RPMI7951 (cell line): ENCODE results near the gene LYZ. TPM values are rescaled to one million over a fixed set of nuclear protein-coding genes. Genes with fewer than 3 reads are reported as not detected.

Experiments
- DNase-seq: peaks from one replicate; pipeline ENCODE4 v3.0.0-alpha.2; 2012; ENCODE audit warnings: low read depth
- total RNA-seq: library from RNA; depleted of rRNA; stranded (reverse); fragments of >200 nt; shearing (Covaris generic); gene quantifications from 2 replicates; pipeline ENCODE4 v1.2.3, GENCODE V29; 2014

Gene LYZ
- total RNA-seq, 1 experiment from 2014 or later = 0.72 TPM

DNA sequence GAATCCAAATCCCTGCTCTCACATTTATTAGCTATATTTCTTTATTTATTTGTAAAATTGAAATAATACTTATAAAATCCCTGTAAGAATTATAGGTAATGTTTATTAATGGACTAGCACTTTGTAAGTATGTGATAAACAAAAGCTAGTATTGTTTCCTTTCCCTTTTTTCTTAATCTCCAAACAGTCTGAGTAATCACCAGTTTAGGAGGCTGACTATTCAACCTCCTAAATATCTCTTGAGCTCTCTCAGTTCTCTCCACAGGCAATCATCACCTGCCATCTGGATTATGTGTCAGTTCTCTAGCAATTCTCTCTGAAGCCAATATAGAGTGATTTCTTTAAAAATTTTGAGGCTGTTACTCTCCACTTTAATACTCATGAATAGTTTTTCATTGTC is 9.2 kb upstream of the LYZ start:
- no peak for DNase-seq

GRCh38 chr12:69339999-69340398 is 8.2 kb upstream of the LYZ start:
- DNase-seq = no peak

DNA sequence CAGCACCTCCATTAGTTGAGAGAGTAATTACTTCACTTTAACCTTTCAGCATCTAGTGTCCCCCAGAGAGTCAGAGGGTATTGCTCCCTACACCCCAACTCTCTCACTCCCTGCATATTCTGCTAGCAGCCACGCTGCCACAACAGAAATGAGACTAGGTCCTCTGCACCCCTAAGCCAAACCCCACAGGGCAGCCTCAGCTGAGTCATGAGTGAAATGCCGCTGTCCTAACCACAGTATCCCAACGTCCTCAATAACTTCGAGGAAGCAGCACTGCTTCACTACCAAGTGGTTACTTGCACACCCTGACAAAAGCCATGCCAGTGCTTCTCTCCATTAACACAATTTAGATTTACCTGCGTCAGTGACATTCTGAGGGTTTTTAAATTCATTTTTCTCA is 6.9 kb upstream of the LYZ start:
- peak; percentile 48 for DNase-seq

GRCh38 chr12:69342421-69342820 is 5.8 kb upstream of the LYZ start:
- DNase-seq = no peak

DNA sequence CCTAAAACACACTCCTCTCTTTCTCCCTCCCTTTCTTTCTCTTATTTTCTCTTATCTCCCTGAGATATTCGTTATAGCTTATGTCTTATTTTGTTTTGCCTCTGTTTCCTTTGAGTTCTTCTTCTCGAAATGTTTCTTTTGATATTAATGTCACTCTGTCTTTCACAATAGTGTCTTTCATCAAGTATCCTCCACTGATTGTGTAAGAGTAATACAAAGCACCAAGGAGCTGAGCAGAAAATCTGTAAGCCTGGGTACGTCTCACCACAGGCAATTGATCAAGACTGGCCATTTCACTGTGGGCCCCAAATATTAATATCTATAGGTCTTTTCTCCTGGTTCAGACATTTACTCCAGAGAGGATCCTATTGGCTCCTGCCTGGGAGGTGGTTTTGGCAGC is 4.8 kb upstream of the LYZ start:
- no peak for DNase-seq

- no peak for DNase-seq
Measured at GRCh38 chr12:69343885-69344612, 4.1 kb upstream of the LYZ start.

GRCh38 chr12:69345077-69345476 is 3.1 kb upstream of the LYZ start:
- DNase-seq = no peak

- no peak for DNase-seq
Measured at GRCh38 chr12:69345742-69346141, 2.4 kb upstream of the LYZ start.

DNA sequence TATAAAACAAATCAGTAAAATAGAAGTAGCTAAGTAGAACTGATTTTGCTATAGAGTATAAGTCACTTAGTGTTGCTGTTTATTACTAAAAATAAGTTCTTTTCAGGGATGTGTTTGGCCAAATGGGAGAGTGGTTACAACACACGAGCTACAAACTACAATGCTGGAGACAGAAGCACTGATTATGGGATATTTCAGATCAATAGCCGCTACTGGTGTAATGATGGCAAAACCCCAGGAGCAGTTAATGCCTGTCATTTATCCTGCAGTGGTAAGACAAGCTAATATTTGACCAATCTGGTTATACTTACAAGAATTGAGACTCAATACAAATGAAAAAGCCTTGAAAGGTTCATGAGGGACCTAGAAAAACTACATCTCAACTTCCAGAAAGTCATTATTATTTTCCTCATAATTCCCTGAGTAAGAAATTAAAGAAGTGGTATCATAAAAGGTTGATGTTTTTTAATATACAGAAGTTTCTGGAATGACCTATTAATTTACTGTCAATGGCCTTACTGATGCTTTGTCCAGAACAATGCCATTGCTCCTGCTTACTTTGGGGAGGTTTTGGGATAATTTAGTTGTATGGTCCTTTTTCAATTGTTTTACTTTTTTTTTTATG is 1.9 kb downstream of the LYZ start:
- DNase-seq = no peak

- no peak for DNase-seq
Measured at GRCh38 chr12:69350777-69351176, 2.6 kb downstream of the LYZ start.

GRCh38 chr12:69351462-69352236 is 3.5 kb downstream of the LYZ start:
- DNase-seq = no peak

DNA sequence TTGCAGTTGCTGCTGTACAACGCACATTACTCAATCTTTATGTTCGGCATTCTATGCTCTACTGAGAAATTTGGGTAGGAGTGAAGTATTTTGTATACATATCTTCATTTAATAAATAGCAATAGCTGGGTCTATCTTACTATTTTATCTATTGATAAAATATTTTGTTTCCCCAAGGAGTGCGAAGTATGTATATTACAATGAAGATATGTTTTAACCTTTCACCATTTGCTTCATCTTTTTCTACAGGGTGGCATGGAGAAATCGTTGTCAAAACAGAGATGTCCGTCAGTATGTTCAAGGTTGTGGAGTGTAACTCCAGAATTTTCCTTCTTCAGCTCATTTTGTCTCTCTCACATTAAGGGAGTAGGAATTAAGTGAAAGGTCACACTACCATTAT is 4.7 kb downstream of the LYZ start:
- no peak for DNase-seq

DNA sequence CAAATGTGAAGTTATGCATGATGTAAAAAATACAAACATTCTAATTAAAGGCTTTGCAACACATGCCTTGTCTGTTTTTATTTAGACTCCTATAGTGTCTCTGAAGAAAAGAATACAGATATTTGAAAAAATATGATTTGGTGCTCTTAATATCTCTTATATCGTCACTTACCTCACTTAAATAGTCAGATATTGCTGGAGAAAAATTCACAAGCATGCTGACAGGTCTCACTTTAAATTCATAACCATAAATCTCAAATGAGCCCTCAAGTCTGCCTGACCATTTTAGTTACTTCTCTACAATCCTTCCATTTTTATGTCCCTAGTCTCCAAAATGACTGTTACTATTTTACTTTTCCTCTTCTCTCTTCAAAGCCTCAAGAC is 6.0 kb downstream of the LYZ start:
- no peak for DNase-seq

DNA sequence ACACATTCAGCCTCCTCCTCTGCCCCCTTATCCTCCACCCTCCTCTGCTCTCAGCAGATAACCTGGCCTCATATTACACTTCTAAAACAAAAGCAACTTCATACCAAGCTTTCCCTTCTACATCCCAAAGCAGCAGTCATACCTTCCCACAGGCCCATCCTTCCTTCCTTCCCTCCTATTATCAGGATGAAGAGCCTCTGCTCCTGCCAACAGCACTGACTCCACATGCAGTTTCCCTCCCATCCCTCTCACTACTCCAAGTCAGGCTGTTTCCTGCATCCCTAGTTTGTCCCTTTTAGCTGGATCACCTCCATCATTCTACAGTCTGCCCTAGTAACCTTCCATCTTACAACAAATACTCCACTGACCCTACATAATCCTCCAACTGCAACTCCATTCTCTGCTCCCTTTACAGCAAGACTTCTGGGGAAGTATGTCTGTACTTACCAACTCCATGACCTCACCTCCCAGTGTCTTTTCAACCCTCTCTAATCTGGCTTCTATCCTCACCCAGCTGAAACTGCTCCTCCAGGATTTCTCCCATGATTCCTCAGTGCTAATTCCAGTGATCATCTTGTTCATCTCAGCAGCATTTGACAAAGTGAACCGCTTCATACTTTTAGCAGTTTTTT is 6.5 kb downstream of the LYZ start:
- no peak for DNase-seq

DNA sequence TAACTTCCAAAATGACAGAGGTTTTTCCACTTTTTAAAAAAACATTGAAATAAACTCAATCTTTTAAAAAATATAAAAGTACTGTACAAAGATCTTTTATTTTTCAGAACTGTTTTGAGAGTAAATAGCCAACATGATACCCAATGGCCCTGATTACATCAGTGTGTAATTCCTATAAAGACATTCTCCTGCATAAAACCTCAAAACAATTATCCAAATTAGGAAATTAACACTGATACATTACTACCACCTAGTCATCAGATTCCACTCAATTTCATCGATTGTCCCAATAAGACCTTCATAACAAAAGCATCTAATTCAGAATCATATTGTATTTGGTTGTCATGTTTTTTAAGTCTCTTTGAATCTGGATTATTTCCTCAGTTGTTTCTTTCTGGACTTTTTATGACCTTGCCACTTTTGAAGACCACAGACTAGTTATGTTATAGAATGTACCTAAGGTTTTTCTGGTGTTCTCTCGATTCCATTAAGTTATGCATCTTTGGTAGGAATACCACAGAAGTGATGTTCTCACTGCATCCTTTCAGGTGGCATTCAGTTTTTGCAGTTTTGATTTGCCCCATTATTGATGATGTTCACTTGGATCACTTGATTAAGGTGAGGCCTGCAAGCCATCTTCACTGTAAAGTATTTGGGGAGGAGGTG is 7.3 kb downstream of the LYZ start:
- no peak for DNase-seq

DNA sequence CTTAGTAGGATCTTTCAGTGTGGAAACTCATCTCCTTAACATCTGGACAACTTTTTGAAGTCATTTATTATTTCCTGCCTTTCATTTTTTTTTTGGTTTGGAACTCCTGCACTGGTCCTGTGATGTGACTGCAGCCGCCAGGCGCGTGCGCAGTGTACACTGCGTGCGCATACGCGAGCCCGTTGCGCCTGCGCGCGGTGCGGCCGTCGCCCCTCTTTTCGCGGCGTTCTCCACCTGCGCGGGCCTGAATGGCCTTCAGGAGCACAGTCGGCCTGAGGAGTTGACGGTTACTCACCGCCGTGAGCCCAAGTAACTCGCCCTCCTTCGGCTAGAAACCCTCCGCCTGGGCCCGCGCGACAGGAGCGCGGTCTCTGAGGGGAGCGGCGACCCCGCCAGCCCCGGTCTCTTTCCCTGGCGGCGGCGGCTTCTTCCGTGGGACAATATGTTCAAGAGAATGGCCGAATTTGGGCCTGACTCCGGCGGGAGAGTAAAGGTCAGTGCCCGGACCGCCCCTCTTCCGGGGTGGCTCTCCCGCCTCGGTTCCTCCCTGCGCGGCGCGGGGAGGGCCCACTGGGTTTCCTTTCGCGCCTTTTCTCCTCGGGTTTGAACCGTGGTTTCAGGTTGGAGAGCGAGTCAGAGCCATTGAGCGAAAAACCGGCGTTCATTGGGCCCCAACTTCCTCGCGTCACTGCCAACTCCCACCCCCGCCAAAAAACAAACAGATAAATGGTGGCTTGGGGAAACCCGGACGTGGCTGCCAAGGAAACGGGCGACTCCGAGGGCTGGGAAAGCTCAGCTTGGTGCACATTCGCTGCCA is 11.6 kb downstream of the LYZ start, which contains the start of gene YEATS4:
Gene YEATS4 (plus strand): TSS at position 213 of the 817 bp plus-strand sequence. CDS start 230 bp downstream, at position 443.
- peak; percentile 94 for DNase-seq

GRCh38 chr12:69360348-69360672 is 12.1 kb downstream of the LYZ start:
- no peak for DNase-seq

GRCh38 chr12:69366796-69367195 is 18.6 kb downstream of the LYZ start:
- DNase-seq = no peak

- DNase-seq = no peak
Measured at GRCh38 chr12:69368171-69368570, 20.0 kb downstream of the LYZ start.

DNA sequence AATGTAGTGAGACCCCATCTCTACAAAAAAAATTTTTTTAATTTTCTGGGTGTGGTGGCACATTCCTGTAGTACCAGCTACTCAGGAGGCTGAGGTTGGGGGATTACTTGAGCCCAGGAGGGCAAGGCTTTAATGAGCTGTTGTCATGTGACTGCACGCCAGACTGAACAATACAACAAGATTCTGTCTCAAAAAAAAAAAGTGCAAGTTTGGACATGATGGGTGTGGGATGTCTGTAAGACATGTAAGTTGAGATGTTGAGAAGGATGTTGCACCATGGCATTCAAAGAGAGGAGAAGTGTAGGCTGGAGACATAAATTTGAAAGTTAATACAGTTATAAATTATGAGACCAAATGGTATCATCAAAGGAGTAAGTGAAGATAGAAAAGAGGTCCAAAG is 34.9 kb downstream of the LYZ start:
- DNase-seq = no peak

DNA sequence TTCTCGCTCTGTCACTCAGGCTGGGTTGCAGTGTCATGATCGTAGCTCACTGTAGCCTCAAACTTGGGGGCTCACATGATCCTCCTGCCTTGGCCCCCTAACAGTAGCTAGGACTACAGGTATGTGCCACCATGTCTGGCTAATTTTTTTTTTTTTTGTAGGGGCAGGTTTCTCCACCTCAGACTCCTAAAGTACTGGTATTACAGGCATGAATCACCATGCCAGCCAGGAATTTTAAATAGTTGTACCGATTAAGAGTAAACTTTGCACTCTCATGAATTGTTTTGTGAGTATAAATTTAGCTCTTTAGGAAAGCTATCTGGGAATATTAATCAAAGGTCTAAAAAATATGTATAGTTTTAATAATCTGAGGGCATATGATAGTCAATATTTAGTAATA is 36.9 kb downstream of the LYZ start:
- no peak for DNase-seq
